Glutamatergic neuron (in vitro differentiated cells): Measurements from ENCODE around the gene PIGZ. TPM values are rescaled to one million over a fixed set of nuclear protein-coding genes. Genes with fewer than 3 reads are reported as not detected.

ENCODE experiments used
- DNase-seq: peaks from one replicate; pipeline ENCODE4 v3.0.0; 2022
- H3K27ac Mint-ChIP-seq: one replicate; pipeline ENCODE4 v1.8.0; 2020; ENCODE audit warnings: mild to moderate bottlenecking, mixed read lengths, inconsistent platforms; ENCODE audit not compliant: unreplicated experiment
- H3K27me3 Mint-ChIP-seq: one replicate; pipeline ENCODE4 v1.8.0; 2020; ENCODE audit warnings: mild to moderate bottlenecking, moderate library complexity, mixed read lengths, inconsistent platforms; ENCODE audit not compliant: unreplicated experiment
- H3K36me3 Mint-ChIP-seq: one replicate; pipeline ENCODE4 v1.8.0; 2020; ENCODE audit warnings: mild to moderate bottlenecking, mixed read lengths, inconsistent platforms; ENCODE audit not compliant: unreplicated experiment
- H3K4me1 Mint-ChIP-seq: one replicate; pipeline ENCODE4 v1.8.0; 2020; ENCODE audit warnings: mild to moderate bottlenecking, low read depth, mixed read lengths, inconsistent platforms; ENCODE audit not compliant: unreplicated experiment
- H3K4me3 Mint-ChIP-seq: one replicate; pipeline ENCODE4 v1.8.0; 2020; ENCODE audit warnings: mild to moderate bottlenecking, mixed read lengths, inconsistent platforms; ENCODE audit not compliant: unreplicated experiment
- H3K9me3 Mint-ChIP-seq: one replicate; pipeline ENCODE4 v1.8.0; 2020; ENCODE audit warnings: mild to moderate bottlenecking, moderate library complexity, mixed read lengths, inconsistent platforms; ENCODE audit not compliant: unreplicated experiment
- CTCF ChIP-seq: fragments of 200-600 bp; sonication (generic); IDR thresholded peaks from one replicate; pipeline ENCODE4 v1.5.0; 2021; ENCODE audit not compliant: partially characterized antibody, unreplicated experiment
- total RNA-seq: library from RNA; stranded (reverse); fragmentation: NEBNext Ultra II Directional; extraction: Animal tissue kit (Norgen Biotek cat#: 25700); gene quantifications from one replicate; pipeline ENCODE4 v1.2.1, GENCODE V29; 2021; ENCODE audit not compliant: unreplicated experiment

Gene PIGZ
- total RNA-seq, 1 donor from 2014 or later: 4.7 TPM

GRCh38 chr3:197003461-197004385, 35.1 kb upstream of the PIGZ start:
- Mint-ChIP-seq H3K4me1 (no peaks in the 10 kb centered on the region), H3K27me3 (peaks cover 18% of the 10 kb centered on the region), H3K27ac (no peak overlapping the region), H3K36me3 (peaks cover 13% of the 10 kb centered on the region), H3K9me3 (peaks cover 10% of the 10 kb centered on the region), H3K4me3 (peak overlapping the region; percentile 85)
- no peak for DNase-seq
- no peak for TF ChIP-seq CTCF

GRCh38 chr3:197002701-197003454, 34.2 kb upstream of the PIGZ start:
- Mint-ChIP-seq H3K9me3 (peaks cover 10% of the 10 kb centered on the region), H3K27ac (no peak overlapping the region), H3K4me1 (no peaks in the 10 kb centered on the region), H3K4me3 (no peak overlapping the region), H3K36me3 (peaks cover 13% of the 10 kb centered on the region), H3K27me3 (peaks cover 19% of the 10 kb centered on the region)
- DNase-seq: peak; percentile 79
- peak; percentile 78 for TF ChIP-seq CTCF

- no peak for DNase-seq
- Mint-ChIP-seq H3K27me3 (peaks cover 20% of the 10 kb centered on the region), H3K36me3 (peaks cover 13% of the 10 kb centered on the region), H3K9me3 (peaks cover 10% of the 10 kb centered on the region), H3K4me3 (peak overlapping the region; percentile 82), H3K27ac (no peak overlapping the region), H3K4me1 (no peaks in the 10 kb centered on the region)
- TF ChIP-seq CTCF: no peak
Measured at GRCh38 chr3:197001972-197002700, 33.5 kb upstream of the PIGZ start.

DNA sequence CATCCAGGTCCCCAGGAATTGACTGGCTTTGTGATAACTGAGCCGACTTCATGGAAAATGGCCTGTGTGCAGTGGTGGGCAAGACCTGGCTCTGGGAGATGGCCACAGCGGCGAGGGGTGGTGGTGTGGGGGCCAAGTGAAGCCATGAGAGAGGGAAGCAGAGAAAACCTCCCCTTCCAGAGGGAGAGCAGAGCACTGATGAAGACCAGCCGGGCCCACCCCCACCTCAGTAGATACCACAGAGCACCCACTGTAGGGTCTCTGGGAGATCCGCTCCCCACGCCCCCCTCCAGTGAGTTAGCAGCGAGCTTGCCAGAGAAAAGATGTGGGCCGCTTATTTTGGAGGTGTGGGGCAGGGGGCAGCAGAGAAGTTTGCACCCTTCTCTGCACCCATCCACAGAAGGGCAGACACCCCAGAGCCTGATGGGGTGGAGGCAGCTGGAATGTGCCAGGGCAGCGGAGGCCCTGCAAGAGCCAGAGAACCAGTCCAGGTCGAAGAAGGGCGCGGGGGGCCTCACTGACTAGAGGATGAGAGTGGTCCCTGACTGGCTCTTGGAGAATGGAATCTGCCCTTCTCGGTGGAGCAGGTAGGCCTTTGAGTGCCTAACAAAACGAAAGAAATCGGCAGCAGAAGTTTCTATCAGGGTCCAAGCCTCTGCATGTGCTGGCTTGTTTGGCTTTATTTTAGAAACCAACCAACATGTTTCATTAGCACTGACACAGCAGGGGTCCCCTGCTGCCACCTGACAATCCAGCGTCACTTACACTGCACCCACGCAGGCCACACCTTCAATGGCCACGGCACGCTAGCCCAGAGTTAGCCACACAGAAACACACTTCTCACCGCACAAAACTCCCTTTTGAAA, 32.7 kb upstream of the PIGZ start:
- H3K27me3 Mint-ChIP-seq: peaks cover 20% of the 10 kb centered on the region
- H3K27ac Mint-ChIP-seq: no peak overlapping the region
- peaks cover 10% of the 10 kb centered on the region for H3K9me3 Mint-ChIP-seq
- no peak for DNase-seq
- H3K4me1 Mint-ChIP-seq: peaks cover 2% of the 10 kb centered on the region
- H3K36me3 Mint-ChIP-seq: peaks cover 13% of the 10 kb centered on the region
- peak overlapping the region; percentile 82 for H3K4me3 Mint-ChIP-seq
- TF ChIP-seq CTCF: no peak
